GM19468 (cell line): ENCODE data around the gene ERC2.

Experiments
- ATAC-seq: cut with Tn5 transposase; IDR thresholded peaks from one replicate; pipeline ENCODE4 v1.9.1; 2021; ENCODE audit warnings: mild to moderate bottlenecking, moderate library complexity, moderate number of reproducible peaks; ENCODE audit not compliant: unreplicated experiment; ENCODE audit errors: extremely low read depth

The ERC2 gene

GRCh38 chr3:55965776-55966175 is 502.5 kb downstream of the ERC2 start:
- no peak for ATAC-seq

- ATAC-seq, result no peak
These were observed 503.7 kb downstream of the ERC2 start for GRCh38 chr3:55964491-55964985.

DNA sequence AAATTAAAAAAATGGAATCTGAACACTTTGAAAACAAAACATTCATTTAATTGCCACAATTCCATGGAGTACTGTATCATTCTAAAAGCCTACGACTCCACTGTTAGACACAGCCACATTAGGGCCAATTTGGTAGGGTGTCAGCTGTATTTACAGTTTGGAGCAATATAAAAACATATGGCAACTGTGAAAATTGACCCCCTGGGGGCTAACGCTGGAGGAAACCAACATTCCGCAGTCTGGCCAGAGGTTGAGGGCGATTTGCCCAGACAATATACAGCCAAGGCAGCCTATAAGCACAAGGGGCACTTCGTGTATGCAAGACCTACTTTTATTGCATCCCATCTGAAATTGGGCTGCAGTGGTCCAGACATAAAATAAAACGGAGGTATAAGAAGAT is 504.7 kb downstream of the ERC2 start:
- no peak for ATAC-seq

GRCh38 chr3:55959471-55960080 is 508.7 kb downstream of the ERC2 start:
- ATAC-seq, result no peak

- ATAC-seq, result no peak
These were observed 509.7 kb downstream of the ERC2 start for GRCh38 chr3:55958605-55959004.

GRCh38 chr3:55955891-55956477 is 512.3 kb downstream of the ERC2 start:
- ATAC-seq, result no peak

GRCh38 chr3:55951388-55951787 is 516.9 kb downstream of the ERC2 start:
- no peak for ATAC-seq

- no peak for ATAC-seq
These were observed 520.9 kb downstream of the ERC2 start for GRCh38 chr3:55947406-55947805.

- no peak for ATAC-seq
These were observed 521.6 kb downstream of the ERC2 start for GRCh38 chr3:55946574-55947160.

GRCh38 chr3:55942868-55943267 is 525.4 kb downstream of the ERC2 start:
- no peak for ATAC-seq

- no peak for ATAC-seq
These were observed 529.0 kb downstream of the ERC2 start for GRCh38 chr3:55939287-55939686.

DNA sequence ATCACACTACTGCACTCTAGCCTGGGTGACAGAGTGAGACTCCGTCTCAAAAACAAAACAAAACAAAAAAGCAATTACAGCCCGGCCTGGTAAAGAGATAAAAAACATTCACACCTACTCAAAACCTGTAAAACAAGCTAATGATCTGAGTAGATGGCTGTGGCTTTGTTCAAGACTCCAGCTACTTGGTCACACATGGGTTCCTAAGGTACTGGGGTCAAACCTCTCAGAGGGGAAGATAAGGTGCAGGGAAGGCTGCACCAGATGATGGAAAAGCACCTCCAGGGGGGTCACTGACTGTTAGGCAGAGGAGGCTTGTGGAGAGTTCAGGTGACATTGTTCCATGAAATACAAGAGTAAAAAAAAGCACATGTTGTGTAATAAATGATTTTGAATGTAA is 531.0 kb downstream of the ERC2 start:
- ATAC-seq, result no peak

GRCh38 chr3:55936549-55937052 is 531.7 kb downstream of the ERC2 start:
- ATAC-seq, result no peak

- ATAC-seq, result no peak
These were observed 533.0 kb downstream of the ERC2 start for GRCh38 chr3:55935241-55935640.

DNA sequence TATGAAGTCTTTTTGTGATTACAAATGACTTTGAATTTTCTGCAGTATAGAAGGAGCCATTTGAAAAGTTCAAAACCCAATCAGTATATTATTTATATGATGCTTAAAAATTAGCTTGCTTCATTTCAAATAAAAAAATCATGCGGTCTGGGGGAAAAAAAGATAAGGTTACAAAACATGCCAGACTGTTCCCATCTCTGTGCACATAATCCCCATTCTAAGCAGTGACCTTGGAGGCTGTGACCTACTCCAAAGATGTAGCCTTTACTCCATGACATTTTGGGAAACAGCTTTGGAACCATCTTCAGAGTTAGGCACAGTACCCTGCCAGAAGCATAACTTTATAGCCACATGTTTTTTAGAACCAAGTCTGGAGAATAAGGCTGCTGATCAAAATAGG is 533.5 kb downstream of the ERC2 start:
- no peak for ATAC-seq

DNA sequence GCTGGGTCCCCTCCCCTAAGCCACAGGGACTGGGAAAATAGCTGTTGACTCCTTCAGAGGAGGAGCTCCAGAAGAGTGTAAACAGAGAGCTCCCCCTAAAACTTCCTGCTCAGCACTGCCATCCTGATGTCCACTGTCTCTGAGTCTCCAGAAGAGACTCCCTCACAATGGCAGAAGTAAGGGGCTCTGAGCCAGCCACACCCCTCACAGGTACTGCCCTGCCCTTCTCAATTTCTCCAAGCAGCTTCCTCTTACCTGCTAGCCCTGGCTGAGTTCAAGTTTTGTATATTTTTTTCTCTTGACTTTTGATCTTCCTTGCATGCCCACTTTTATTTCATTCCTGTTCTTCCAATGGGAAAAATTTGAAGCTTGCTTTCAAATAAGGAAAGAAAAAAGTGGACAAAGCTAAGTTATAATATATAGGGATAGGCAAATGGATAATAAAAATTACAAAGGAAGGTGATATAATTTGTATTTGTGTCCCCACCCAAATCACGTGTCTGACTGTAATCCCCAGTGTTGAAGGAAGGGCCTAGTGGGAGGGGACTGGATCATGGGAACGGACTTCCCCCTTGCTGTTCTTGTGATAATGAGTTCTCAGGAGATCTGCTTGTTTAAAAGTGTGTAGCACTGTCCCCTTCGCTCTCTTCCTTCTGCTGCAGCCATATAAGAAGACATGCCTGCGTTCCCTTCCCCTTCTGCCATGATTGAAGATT is 539.0 kb downstream of the ERC2 start:
- ATAC-seq, result no peak

- ATAC-seq, result no peak
These were observed 544.6 kb downstream of the ERC2 start for GRCh38 chr3:55923626-55924025.

GRCh38 chr3:55923207-55923606 is 545.1 kb downstream of the ERC2 start:
- no peak for ATAC-seq

DNA sequence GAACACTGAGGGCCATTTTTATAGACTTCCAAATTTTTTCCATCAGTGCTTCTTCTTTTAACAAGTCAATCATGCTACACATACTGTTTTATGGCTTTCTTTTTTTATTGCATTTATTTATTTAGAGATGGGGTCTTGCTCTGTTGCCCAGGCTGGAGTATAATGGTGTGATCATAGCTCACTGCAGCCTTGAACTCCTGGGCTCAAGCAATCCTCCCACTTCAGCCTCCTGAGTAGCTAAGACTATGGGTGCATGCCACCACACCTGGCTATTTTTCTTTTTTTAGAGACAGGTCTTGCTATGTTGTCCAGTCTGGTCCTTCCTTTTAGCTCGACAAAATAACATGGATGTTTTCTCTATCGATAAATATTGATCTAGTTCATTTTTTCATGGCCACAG is 555.4 kb downstream of the ERC2 start:
- no peak for ATAC-seq

DNA sequence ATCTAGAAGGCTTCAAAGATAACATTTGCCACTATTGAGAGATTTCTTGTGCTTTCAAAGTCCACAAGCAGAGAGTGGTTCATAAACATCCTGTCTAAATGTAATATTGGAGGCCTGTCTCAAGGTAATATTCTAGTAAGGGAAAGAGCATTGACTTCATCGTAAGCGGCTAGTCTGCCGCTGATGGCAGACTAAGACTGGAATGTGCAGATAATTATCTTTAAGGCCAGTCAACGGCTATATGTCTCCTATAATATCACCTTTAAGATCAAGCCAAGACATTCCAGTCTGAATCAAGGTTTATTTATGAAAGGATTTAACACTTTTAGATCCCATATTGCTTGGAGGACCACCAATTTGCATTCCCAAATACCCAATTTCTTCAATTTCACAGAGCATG is 557.0 kb downstream of the ERC2 start:
- ATAC-seq, result no peak

GRCh38 chr3:55910543-55910942 is 557.7 kb downstream of the ERC2 start:
- ATAC-seq, result no peak
